Fibroblast of mammary gland (primary cell): Measurements from ENCODE around the gene PHF2.

Experiments
- DNase-seq: peaks from one replicate; pipeline ENCODE4 v3.0.0-alpha.2; 2010; ENCODE audit warnings: low read depth
- H3K4me3 ChIP-seq: 2 replicates; pipeline ENCODE4 v1.5.1; 2011; ENCODE audit warnings: low read depth, mild to moderate bottlenecking, low read length, moderate library complexity; ENCODE audit not compliant: control insufficient read depth
- TF ChIP-seq, protein P1 (sequence below): conservative IDR thresholded peaks from 2 replicates; pipeline ENCODE4 v1.5.1; 2011; ENCODE audit warnings: low read depth, low read length, inconsistent platforms; ENCODE audit not compliant: control insufficient read depth, insufficient read depth

The PHF2 gene

DNA sequence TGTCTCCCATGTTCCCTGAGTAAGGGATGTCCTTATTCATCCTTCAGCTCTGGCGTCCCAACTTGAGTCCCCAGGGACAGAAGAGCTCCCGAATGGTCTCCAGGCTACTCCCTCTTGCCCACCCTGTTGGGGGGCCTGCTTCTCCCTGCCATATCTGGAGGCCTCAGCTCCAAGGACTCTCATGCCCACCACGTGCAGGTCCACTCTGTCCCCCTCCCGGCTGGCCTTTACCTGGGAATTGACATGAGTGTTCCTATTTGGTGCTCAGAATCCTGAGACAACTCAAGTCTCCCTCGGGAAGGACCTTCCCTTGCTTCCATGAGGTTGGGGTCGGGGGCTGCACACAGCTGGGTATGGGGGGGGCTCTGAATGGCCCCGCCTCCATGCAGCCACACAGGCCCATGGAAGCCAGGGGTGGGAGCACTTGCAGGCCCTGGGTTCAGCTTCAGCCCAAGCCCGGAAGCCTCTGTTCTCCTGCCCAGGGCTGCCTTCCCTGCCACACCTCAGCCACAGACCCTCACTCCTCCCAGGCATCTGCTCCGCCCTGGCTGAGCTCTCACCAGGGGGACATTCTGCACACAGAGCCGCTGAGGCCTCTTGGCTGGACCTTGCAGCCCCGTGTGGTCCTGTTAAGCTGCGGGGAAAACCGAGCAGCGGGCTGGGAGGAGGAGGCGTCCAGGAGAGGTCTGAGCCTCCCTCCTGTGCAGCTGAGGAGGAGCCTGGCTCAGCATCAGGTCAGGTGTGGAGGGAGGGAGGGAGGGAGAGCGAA lies 121.9 kb downstream of the PHF2 start:
- no peak overlapping the region for H3K4me3 ChIP-seq
- TF ChIP-seq, protein P1, sequence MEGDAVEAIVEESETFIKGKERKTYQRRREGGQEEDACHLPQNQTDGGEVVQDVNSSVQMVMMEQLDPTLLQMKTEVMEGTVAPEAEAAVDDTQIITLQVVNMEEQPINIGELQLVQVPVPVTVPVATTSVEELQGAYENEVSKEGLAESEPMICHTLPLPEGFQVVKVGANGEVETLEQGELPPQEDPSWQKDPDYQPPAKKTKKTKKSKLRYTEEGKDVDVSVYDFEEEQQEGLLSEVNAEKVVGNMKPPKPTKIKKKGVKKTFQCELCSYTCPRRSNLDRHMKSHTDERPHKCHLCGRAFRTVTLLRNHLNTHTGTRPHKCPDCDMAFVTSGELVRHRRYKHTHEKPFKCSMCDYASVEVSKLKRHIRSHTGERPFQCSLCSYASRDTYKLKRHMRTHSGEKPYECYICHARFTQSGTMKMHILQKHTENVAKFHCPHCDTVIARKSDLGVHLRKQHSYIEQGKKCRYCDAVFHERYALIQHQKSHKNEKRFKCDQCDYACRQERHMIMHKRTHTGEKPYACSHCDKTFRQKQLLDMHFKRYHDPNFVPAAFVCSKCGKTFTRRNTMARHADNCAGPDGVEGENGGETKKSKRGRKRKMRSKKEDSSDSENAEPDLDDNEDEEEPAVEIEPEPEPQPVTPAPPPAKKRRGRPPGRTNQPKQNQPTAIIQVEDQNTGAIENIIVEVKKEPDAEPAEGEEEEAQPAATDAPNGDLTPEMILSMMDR = no peak
- DNase-seq = no peak

DNA sequence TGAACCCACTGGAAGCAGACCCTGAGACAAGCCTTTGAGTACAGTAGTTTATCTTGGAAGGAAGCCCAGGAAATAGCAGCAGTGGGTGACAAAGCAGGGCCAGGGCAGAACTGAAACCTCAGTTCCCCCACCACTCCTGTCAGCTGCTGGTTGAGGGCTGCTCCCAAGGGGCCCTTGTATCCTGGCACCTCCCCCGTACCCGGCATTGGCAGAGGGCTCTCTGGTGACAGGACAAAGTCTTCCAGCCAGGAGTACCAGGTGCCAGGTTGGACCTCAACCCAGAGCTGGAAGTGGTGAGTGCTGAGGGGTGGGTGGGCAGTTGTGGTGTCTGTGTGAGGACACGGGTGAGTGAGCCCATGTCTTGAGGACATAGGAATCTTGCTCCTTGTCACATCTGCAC lies 123.3 kb downstream of the PHF2 start:
- no peak for DNase-seq
- TF ChIP-seq, protein P1 = no peak
- H3K4me3 ChIP-seq = no peak overlapping the region

DNA sequence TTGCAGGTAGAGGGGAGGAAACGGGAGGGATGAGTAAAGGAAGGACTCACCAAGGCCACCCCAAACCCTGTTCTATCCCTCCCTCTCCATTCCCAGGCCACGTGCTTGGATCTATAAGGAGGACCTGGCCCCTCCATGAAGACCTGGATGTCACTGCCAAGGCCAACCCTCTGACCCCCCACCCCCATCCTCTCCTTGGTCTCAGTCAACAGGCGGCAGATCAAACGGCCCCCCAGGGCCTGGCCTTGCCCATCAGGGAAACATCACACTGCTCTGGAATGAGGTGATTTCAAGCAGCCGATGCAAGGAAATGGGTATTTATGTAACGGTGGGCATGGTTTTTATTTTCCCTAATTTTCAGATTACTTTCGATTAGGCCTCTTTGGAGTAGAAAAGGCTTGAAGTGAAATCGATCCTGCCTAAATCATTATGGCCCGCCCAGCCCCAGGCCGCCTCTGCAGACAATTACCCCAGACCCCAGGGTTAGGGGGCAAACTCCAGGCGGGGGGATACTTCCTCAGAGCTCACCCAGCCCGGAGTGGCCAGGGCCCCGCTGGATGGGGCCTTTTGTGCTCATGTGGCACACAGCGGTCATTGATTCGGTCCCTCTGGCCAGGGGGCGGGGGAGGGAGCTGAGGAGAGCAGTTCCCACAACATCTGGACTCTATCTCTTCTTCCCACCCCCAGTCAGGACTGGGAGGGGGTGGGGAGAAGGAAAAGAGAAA lies 125.3 kb downstream of the PHF2 start:
- no peak overlapping the region for H3K4me3 ChIP-seq
- no peak for DNase-seq
- TF ChIP-seq, protein P1 = no peak

DNA sequence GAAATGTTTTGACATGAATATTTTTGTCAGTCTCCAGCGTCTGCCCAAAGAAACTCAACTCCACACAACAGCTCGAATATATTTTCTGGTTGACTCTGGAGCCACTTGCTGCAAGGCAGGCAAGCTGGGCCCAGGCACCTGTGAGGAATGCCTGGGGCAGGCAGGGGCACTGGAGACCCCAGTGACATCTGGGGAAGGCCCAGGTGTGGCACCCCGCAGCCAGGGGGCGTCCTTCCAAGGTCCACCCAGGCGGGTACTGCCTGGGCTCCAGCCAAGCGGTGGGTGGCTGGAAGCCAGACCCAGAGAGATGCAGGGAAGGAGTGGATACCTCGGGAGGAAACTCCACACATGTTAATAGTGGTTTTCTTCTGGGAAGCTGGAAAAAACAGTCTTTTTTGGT lies 125.9 kb downstream of the PHF2 start:
- TF ChIP-seq, protein P1 = no peak
- H3K4me3 ChIP-seq = no peak overlapping the region
- no peak for DNase-seq

DNA sequence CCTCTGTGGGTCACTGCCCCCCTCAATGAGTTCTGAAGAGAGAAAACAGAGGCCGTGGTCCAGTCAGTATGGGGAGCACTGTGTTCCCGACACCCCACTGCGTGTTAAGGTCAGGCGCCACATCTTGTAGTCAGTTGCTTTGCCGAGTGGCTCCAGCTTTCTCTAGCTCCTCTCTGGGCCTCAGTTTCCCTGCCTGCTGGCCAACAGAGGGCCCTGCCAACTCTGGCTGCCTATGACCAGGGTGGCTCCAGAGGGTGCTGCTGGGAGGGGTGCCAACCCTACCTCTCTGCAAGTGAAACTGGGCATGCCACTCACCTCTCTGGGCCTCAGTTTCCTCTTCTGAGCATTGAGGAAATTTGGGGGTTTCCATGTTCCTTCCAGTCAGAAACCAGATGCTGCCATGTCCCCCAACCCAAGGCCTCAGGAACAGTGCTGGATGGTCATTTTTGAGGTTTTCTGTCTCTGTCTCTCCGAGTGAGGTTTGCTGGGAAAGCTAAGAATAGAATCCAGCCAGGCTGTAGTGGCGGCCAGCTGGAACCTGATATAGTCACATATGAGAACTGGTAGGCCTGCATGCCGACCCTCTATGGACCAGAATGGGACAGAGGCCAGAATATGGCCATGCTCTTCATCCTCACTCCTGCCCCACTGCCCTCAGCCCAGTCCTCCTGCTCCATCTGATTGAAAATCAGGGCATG lies 132.1 kb downstream of the PHF2 start:
- DNase-seq = no peak
- TF ChIP-seq, protein P1 = no peak
- H3K4me3 ChIP-seq = no peak overlapping the region

DNA sequence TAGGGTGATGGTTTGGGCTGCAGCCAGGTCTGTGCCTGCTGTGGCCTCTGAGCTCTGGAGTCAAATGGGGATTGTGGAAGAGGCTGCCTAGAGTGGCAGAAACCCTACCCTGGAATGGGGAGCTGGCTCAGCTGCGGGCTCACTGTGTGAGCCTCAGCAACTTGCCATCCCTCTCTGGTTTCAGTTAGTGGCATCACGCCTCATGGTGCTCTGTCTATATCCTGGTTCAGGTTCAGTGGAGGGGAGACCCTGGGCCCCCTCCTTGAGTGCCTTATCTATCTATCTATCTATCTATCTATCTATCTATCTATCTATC lies 132.6 kb downstream of the PHF2 start:
- no peak overlapping the region for H3K4me3 ChIP-seq
- DNase-seq = no peak
- TF ChIP-seq, protein P1 = no peak
